OCI-LY7 (cell line): ENCODE data around the gene JDP2.

ENCODE experiments used
- CTCF ChIP-seq: fragments of 200-600 bp; sonication (generic); conservative IDR thresholded peaks from 2 replicates; pipeline ENCODE4 v1.5.1; 2014; ENCODE audit warnings: mild to moderate bottlenecking, antibody characterized with exemption, low read length, moderate library complexity, mixed read lengths
- EZH2phosphoT487 ChIP-seq: fragments of 200-600 bp; sonication (generic); IDR thresholded peaks from 2 replicates; pipeline ENCODE4 v1.6.1; 2018; ENCODE audit warnings: low read depth, borderline replicate concordance, mild to moderate bottlenecking, mixed run types, antibody characterized with exemption, low read length, moderate library complexity, mixed read lengths

GRCh38 chr14:75427126-75427481, 718 bp upstream of the JDP2 start:
- TF ChIP-seq CTCF: no peak
- TF ChIP-seq EZH2phosphoT487: no peak
